Measurements from ENCODE around the gene MCFD2.
"Not testable (repeated sequence)": the region's sequence is repeated elsewhere in the genome, so short reads cannot be mapped to it uniquely, and the experiment has no call there.

Gene MCFD2

DNA sequence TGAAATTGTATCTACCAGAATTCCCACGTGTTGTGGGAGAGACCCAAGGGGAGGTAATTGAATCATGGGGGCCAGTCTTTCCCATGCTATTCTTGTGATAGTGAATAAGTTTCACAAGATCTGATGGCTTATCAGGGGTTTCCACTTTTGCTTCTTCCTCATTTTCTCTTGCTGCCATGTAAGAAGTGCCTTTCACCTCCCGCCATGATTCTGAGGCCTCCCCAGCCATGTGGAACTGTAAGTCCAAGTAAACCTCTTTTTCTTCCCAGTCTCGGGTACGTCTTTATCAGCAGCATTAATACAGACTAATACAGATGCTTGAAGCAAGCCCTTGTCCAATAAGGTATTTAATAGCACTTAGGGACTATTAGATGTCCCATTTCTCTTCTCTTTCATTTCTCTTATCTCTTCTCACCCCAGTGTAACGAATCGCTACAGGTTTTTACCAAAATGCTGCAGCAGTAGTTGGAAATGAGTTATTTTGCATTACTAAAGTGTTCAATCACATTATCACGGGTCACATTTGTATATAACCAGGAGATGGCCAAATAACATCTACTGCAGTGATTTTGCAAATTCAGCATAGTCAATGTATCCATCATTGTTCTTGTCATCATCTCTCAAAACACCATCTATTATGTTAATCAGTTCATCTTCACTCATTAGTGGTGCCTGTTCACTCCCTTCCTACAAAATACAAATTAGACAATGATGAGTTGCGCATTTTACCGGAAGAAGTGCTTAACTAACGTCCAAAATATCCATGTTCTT lies 10.5 kb downstream of the MCFD2 start:
- DNase-seq (ENCODE audit: low read depth in 1 of 2, low spot score in 1 of 2) = not testable (repeated sequence)

GRCh38 chr2:46902980-46903379 lies 12.6 kb downstream of the MCFD2 start:
- not testable (repeated sequence) for DNase-seq (ENCODE audit: low read depth in 1 of 2, low spot score in 1 of 2)

DNA sequence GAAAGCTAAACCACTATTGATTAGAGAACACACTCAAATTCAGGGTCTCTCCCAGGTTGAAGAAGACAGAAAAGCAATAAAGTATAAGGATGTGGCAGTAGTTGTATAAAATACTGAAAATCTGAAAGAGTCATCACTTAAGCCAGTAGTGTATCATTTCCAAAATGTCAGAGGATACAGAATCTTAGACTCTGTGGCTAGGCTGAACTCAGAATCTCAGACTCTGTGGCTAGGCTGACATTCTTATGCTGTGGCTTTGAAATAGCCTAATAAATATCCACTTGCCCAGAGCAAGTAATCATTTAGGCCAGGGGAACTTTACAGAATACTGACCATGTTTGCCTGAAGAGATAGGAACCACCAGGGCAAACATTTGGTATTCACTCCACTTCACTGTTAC lies 13.1 kb downstream of the MCFD2 start:
- DNase-seq (ENCODE audit: low read depth in 1 of 2, low spot score in 1 of 2) = no peak

GRCh38 chr2:46901611-46902010 lies 14.0 kb downstream of the MCFD2 start:
- DNase-seq (ENCODE audit: low read depth in 1 of 2, low spot score in 1 of 2) = no peak

GRCh38 chr2:46900381-46900780 lies 15.2 kb downstream of the MCFD2 start:
- no peak for DNase-seq (ENCODE audit: low read depth in 1 of 2, low spot score in 1 of 2)

DNA sequence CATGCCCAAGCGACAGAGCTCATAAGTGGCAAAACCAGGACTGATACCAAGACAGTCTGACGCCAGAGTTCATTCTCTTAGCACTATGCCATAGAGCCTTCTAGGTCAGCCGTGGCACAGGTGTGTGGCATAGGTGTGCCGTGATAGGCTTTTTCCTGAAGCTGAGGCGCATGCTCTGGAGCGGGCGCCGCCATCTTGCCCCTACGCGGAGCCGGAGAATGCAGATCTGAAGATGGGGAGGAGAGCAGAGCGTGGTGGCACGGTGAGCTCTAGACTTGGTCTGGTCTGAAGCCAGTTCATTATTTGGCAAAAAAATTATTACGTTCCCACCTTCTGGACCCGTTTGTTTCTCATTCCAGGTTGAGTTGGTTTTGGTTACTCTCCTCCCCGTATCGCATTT lies 16.6 kb downstream of the MCFD2 start:
- no peak for DNase-seq (ENCODE audit: low read depth in 1 of 2, low spot score in 1 of 2)

DNA sequence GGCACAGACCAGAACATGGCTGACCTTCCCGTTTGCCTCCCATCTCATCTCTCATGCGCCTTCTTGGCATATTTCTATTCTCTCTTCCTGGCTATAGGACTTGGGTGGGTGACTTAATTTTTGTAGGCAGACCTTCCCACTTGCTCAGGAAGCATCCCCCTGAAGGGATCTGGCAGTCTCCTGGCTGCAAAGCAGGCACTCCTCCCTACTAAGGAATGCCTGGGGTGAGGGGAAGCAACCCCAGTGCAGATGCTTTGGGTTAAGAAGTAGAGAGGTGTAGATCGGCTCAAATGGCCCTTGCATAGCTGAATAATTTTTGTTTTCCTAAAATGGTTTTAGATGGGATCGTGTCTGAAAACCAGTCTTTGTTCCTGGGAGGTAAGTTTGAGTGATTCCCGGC lies 17.6 kb downstream of the MCFD2 start:
- DNase-seq (ENCODE audit: low read depth in 1 of 2, low spot score in 1 of 2) = no peak

- DNase-seq (ENCODE audit: low read depth in 1 of 2, low spot score in 1 of 2) = no peak
Measured at GRCh38 chr2:46893269-46893939, 22.2 kb downstream of the MCFD2 start.

GRCh38 chr2:46891956-46892553 lies 23.6 kb downstream of the MCFD2 start:
- DNase-seq (ENCODE audit: low read depth in 1 of 2, low spot score in 1 of 2) = no peak

DNA sequence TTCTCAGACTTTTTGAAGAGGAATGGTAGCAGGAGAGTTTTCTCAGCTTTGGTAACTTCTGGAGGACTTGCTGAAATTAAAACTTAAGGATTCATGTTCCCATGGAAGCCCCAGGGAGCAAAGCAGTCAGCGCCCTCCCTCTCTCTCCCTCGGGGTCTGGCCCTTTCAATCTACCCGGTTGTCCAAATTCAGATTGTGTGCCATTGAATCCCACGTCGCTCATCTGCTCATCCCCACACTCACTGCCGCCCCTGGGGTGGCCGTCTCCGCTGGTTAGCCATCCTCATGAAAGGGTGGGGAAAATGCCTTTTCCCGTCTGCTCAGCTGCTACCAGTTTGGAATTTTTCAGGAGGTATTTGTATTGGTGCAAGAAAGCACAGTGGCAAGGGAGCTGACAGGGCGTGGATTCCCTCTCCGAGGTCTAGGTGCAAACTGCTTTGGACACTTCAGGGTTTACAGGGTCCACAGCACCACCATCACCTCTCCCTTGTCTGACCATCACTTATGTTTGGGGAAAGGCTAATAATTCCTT lies 27.1 kb downstream of the MCFD2 start:
- no peak for DNase-seq (ENCODE audit: low read depth in 1 of 2, low spot score in 1 of 2)

- no peak for DNase-seq (ENCODE audit: low read depth in 1 of 2, low spot score in 1 of 2)
Measured at GRCh38 chr2:46887028-46887885, 28.3 kb downstream of the MCFD2 start.

DNA sequence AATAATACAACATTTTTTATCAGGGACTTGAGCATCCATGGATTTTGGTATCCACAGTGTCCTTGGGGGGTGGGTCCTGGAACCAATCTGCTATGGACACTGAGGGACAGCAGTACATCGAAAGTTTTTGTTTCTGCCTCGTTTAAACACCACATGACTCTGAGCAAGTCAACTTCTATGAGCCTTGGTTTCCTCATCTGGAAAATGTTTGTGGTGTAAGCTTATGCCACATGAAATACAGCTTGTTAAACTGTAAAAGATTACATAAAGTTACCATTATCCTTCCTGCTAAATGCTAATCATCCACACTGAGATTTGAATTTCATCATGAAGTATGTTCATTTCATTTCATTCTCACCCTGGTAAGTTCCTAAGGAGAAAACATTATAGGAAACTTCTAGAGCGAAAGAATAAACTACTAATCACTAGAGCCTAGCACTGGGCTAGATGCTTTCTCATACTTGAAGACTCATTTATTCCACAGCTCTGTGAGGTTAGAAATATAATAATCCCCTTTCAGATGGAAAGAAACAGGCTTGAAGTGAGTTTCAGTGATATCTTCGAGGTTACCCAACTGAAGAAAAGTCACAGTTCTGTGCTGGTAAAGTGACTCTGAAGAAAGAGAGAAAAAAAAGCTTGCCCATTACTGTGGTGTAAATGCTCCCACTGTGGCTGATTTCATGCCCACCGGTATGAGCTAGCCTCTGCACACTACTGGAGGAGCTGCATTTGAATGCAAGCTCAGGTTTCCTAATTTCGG lies 29.2 kb downstream of the MCFD2 start:
- DNase-seq (ENCODE audit: low read depth in 1 of 2, low spot score in 1 of 2) = no peak

GRCh38 chr2:46885376-46885775 lies 30.2 kb downstream of the MCFD2 start:
- no peak for DNase-seq (ENCODE audit: low read depth in 1 of 2, low spot score in 1 of 2)

DNA sequence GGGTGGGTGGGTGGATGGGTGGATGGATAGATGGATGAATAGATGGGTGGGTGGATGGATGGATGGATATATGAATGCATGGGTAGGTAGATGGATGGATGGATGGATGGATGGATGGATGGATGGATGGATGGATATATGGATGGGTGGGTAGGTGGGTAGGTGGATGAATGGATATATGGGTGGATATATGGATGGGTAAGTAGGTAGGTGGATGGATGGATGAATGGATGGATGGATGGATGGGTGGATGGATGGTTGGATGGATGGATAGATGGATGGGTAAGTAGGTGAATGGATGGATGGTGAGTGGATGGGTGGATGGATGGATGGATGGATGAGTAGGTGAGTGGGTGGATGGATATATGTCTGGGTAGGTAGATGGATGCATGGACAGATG lies 36.1 kb downstream of the MCFD2 start:
- no peak for DNase-seq (ENCODE audit: low read depth in 1 of 2, low spot score in 1 of 2)

DNA sequence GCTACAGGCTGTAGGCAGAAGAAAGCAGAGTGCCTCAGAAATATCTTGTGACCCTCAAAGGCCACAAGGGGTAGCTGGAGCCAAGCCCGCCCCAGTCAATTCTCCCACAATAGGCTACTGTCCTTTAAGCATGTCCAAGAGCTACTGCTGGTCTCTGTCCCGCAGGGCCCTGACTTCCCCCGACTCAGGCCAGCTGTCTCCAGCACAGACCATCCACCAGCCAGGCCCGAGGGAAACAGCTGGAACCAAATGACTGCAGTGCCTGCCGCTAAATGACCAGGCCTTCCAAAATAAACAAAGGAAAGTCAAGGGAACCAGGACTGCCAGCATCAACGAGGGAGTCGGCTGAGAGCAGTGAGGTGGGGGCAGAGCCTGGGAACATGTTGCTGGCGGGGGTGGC lies 36.7 kb downstream of the MCFD2 start:
- no peak for DNase-seq (ENCODE audit: low read depth in 1 of 2, low spot score in 1 of 2)

GRCh38 chr2:46878240-46878877 lies 37.2 kb downstream of the MCFD2 start:
- no peak for DNase-seq (ENCODE audit: low read depth in 1 of 2, low spot score in 1 of 2)

DNA sequence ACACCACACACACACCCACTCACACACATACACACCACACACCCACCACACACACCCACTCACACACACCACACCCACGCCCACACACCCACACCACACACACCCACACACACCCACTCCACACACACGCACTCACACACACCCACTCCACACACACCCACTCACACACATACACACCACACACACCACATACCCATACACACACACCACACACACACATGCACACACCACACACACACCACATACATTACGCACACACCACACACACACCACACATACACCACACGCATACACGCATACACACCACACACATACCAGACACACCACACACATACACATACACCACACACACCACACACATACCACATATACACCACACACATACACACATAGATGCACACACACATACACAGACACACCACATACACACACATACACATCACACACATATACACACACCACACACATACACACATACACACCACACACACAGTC lies 37.9 kb downstream of the MCFD2 start:
- DNase-seq (ENCODE audit: low read depth in 1 of 2, low spot score in 1 of 2) = no peak

- no peak for DNase-seq (ENCODE audit: low read depth in 1 of 2, low spot score in 1 of 2)
Measured at GRCh38 chr2:46876741-46877384, 38.7 kb downstream of the MCFD2 start.

GRCh38 chr2:46875962-46876689 lies 39.5 kb downstream of the MCFD2 start:
- DNase-seq (ENCODE audit: low read depth in 1 of 2, low spot score in 1 of 2) = not testable (repeated sequence)
